Astrocyte (in vitro differentiated cells and primary cell): ENCODE results near the gene IRS1.
"Not testable (repeated sequence)": the region's sequence is repeated elsewhere in the genome, so short reads cannot be mapped to it uniquely, and the experiment has no call there.

Experiments
- CTCF ChIP-seq: IDR thresholded peaks from 2 replicates; pipeline ENCODE4 v1.5.1; 2011; ENCODE audit warnings: low read depth, mild to moderate bottlenecking, inconsistent platforms, low read length, moderate library complexity; ENCODE audit not compliant: insufficient read depth
- EZH2 ChIP-seq: IDR thresholded peaks from 2 replicates; pipeline ENCODE4 v1.6.1; 2012; ENCODE audit warnings: mild to moderate bottlenecking, low read length, inconsistent platforms; ENCODE audit not compliant: insufficient read depth

GRCh38 chr2:226834880-226835279 is 35.3 kb upstream of the IRS1 start:
- TF ChIP-seq CTCF, EZH2: not testable (repeated sequence)
